CD4-positive, alpha-beta T cell treated with Interleukin-21 for 1 hour (primary cell): ENCODE data around the gene CYP2D6.
"Not testable (repeated sequence)": the region's sequence is repeated elsewhere in the genome, so short reads cannot be mapped to it uniquely, and the experiment has no call there.

Experiments
- DNase-seq: peaks from one replicate; pipeline ENCODE4 v3.0.0-alpha.2; 2020

The CYP2D6 gene

GRCh38 chr22:42156598-42156997, 26.0 kb upstream of the CYP2D6 start:
- DNase-seq, result no peak

DNA sequence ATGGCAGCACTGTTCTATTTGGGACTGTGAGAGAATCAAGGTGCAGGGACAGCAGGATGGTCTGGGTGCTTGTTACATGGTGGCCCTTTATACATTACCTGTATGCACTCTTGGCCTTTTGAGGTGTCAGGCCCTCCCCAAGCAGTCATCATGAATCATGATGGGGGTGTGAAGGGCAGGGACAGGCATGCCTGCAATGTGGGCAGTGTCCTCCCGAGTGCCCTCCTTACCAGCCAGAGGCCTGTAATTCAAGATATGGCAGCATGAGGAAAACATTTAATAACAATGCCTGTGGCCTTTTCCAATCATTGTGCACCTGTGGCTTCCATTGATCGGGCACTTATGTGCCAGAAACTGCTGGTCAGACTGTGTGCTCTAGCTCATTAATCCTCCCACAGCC, 25.5 kb upstream of the CYP2D6 start:
- no peak for DNase-seq

DNA sequence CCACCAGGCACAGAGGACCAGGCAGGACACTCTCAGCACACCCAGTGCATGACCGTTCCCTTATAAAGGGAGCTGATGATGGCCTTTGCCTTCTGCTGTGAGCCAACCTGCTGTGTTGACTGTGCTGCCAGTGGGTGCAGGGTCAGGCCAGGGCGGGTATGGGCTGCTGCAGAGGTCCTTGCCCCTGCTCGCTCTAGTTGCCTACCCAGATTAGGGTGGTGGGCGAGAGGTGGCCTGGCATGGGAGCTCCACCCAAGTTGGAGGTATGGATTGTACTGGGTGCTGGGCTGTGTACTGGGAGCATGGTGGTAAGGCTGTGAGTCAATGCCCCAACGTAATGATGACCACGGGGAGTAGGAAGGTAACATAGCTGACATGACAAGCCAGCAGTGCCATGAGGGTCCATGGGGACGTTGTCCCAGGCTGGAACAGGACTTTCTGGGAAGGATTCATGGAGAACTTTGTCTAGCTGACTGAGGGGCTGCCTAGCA, 24.5 kb upstream of the CYP2D6 start:
- DNase-seq, result no peak

- no peak for DNase-seq
Measured at GRCh38 chr22:42154293-42155052, 23.9 kb upstream of the CYP2D6 start.

DNA sequence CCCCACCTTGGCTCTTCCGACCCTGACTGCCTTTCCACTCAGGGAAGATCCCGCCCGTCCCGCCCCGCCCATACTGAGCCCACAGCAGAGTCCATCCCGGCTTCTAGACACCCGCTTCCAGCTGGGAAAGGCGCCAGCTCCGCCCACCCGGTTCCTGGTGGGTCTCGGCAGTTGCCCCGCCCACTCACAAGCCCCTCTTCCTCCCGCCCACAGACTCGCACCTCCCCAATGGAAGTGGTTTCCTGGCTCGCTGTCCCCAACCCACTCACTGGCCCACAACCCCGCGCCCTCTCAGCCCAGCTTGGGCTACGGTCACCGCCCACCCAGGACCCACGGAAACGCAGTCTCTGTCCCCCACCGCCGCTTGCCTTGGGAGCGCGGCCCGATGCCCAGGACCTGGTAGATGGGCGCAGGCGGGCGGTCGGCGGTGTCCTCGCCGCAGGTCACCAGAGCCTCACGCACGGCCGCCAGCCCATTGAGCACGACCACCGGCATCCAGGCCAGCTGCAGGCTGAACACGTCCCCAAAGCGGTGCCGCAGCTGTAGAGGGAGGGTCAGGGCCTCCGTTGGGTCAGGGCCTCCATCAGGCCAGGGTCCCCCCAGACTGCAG, 22.2 kb upstream of the CYP2D6 start:
- DNase-seq, result no peak

- DNase-seq, result no peak
Measured at GRCh38 chr22:42151924-42152635, 21.5 kb upstream of the CYP2D6 start.

GRCh38 chr22:42150727-42151590, 20.3 kb upstream of the CYP2D6 start:
- no peak for DNase-seq

GRCh38 chr22:42149798-42150197, 19.2 kb upstream of the CYP2D6 start:
- DNase-seq, result not testable (repeated sequence)

DNA sequence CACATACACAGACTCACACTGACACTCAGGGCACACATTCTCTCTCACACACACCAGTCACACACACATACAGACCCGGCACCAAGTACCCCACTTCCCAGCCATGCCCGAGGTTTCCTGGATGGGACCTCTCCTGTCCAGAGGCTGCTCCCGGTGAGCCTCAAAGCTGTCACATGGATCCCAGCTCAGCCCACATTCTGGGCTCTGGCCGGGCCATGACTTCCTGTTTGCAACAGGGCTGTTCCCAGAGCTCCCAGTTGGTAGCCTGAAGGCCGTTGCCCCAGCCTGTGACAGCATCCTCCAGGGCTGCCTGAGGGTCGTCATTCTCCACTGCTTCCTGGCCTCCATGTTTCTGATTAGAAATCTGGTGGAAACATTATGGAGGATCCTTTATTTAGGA, 14.6 kb upstream of the CYP2D6 start:
- no peak for DNase-seq

DNA sequence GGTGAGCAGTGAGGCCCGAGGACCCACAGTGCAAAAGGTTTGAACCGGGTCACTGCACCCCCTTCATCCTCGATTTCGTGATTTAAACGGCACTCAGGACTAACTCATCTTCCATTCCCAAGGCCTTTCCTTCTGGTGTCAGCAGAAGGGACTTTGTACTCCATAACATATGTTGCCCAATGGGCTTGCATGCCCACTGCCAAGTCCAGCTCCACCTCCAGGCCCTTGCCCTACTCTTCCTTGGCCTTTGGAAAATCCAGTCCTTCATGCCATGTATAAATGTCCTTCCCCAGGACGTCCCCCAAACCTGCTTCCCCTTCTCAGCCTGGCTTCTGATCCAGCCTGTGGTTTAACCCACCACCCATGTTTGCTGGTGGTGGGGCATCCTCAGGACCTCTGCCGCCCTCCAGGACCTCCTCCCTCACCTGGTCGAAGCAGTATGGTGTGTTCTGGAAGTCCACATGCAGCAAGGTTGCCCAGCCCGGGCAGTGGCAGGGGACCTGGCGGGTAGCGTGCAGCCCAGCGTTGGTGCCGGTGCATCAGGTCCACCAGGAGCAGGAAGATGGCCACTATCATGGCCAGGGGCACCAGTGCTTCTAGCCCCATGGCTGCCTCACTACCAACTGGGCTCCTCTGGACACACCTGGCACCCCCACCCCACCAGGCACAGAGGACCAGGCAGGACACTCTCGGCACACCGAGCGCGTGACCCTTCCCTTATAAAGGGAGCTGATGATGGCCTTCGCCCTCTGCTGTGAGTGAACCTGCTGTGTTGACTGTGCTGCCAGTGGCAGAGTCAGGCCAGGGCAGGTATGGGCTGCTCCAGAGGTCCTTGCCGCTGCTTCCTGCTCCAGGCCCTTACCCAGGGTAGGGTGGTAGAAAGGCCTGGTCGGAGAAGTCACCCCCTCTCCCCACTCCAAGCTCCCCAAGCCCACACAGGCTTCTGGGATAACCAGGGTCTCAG, 13.5 kb upstream of the CYP2D6 start:
- not testable (repeated sequence) for DNase-seq

- no peak for DNase-seq
Measured at GRCh38 chr22:42142771-42143461, 12.3 kb upstream of the CYP2D6 start.

DNA sequence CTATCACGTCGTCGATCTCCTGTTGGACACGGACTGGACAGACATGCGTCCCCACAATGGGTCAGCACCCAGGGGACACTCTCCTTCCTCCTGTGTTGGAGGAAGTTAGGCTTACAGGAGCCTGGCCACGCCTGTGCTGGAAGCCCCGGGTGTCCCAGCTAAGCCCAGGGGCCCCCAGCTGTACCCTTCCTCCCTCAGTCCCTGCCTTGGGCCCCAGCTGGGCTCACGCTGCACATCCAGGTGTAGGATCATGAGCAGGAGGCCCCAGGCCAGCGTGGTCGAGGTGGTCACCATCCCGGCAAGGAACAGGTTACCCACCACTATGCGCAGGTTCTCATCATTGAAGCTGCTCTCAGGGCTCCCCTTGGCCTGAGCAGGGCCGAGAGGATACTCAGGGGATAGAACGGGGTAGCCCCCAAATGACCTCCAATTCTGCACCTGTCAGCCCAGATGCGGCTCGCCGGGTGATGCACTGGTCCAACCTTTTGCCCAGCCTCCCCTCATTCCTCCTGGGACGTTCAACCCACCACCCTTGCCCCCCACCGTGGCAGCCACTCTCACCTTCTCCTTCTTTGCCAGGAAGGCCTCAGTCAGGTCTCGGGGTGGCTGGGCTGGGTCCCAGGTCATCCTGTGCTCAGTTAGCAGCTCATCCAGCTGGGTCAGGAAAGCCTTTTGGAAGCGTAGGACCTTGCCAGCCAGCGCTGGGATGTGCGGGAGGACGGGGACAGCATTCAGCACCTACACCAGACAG, 10.9 kb upstream of the CYP2D6 start:
- DNase-seq, result not testable (repeated sequence)

DNA sequence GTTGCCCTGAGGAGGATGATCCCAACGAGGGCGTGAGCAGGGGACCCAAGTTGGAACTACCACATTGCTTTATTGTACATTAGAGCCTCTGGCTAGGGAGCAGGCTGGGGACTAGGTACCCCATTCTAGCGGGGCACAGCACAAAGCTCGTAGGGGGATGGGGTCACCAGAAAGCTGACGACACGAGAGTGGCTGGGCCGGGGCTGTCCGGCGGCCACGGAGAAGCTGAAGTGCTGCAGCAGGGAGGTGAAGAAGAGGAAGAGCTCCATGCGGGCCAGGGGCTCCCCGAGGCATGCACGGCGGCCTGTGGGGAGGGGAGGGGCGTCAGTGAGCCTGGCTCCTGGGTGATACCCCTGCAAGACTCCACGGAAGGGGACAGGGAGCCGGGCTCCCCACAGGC, 9.5 kb upstream of the CYP2D6 start:
- not testable (repeated sequence) for DNase-seq

DNA sequence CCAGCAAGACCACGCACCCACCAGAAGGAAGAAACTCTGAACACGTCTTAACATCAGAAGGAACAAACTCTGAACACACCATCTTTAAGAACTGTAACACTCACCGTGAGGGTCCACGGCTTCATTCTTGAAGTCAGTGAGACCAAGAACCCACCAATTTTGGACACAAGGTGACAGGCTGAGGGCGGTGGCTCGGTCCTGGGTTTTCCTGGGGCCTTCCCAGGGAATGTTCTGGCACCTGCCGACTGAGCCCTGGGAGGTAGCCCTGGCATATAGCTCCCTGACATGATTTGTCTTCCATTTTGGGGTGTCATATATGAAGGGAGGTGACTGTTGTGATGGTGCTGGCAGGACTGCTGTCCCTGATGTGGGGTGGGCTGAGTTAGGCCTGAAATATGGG, 8.9 kb upstream of the CYP2D6 start:
- not testable (repeated sequence) for DNase-seq

GRCh38 chr22:42138972-42139371, 8.4 kb upstream of the CYP2D6 start:
- no peak for DNase-seq

DNA sequence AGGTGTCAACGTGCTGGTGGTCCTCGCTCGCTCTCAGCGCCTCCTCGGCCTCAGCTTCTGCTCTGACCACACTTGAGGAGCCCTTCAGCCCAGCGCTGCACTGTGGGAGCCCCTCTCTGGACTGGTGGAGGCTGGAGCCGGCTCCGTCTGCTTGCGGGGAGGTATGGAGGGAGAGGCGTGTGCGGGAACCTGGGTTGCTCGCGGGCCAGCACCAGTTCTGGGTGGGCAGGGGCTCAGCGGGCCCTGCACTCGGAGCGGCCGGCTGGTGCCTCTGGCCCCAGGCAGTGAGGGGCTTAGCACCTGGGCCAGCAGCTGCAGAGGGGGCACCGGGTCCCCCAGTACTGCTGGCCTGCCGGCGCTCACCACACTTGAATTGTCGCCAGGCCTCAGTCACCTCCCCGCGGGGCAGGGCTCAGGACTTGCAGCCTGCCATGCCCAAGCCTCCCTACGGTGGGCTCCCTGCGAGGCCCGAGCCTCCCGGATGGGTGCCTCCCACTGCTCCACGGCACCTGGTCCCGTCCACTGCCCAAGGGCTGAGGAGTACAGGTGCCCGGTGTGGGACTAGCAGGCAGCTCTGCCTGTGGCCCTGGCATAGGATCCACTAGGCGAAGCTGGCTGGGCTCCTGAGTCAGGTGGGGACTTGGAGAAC, 7.6 kb upstream of the CYP2D6 start:
- no peak for DNase-seq

- not testable (repeated sequence) for DNase-seq
Measured at GRCh38 chr22:42135688-42136087, 5.1 kb upstream of the CYP2D6 start.

DNA sequence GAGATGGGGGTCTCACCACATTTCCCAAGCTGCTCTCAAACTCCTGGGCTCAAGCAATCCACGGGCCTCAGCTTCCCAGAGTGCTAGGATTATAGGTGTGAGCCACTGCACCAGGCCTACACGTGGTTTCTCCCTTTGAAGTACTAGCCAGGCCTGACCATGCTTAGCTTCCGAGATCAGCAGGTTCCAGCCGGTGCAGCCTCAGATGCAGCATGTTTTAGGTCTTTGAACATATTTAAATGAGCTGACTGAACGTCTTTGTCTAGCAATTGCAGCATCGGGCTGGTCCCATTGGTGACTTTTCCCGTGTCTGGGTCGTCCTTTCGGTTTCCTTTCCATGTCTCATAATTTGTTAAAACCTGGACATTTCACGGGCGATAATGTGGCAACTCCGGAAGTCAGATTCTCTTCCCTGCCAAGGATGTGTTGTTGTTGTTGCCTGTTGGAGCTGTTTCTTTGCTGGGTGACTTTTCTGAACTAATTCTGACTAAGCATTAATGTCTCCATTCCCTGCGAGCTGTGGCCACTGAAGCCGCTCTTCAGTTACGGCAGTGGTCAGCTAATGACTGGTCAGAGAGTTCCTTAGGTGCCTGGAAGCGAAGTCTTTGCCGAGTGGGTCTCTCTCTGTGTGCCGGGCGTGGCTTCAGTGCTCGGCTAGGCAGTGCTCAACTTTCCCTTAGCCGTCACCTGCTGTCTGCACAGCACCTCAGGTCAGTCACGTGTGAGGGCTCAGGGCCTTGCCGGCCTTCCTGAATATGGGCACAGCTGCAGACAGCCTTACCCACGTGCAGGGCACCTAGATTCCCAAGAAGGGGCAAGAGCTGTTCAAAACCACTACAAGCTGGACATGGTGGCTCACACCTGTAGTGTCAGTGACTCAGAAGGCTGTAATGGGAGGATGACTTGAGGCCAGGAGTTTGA, 3.8 kb upstream of the CYP2D6 start:
- DNase-seq, result no peak

- no peak for DNase-seq
Measured at GRCh38 chr22:42132457-42132856, 1.8 kb upstream of the CYP2D6 start.
